Renal cortex interstitium (tissue), 11 donors: Measurements from ENCODE around the gene KCNAB2. TPM values are rescaled to one million over a fixed set of nuclear protein-coding genes. Genes with fewer than 3 reads are reported as not detected.
A peak's percentile ranks its signal among the peaks of the same experiment; 100 is the strongest.

Experiments
- DNase-seq, 11 donors: peaks; one replicate each; pipeline ENCODE4 v3.0.0-alpha.2; 2013; ENCODE audit warnings: low read depth in 9 of 11, low spot score in 4 of 11; ENCODE audit errors: extremely low read depth in 1 of 11
- polyA plus RNA-seq, 3 donors: library from polyadenylated mRNA; unstranded; fragments of 120-200 nt; gene quantifications; one replicate each; pipeline ENCODE4 v1.2.1, GENCODE V29; 2013; ENCODE audit not compliant: insufficient read length in 3 of 3

Gene KCNAB2
- polyA plus RNA-seq, 3 donors = 2.8 to 5.9 (median 4.9) TPM

DNA sequence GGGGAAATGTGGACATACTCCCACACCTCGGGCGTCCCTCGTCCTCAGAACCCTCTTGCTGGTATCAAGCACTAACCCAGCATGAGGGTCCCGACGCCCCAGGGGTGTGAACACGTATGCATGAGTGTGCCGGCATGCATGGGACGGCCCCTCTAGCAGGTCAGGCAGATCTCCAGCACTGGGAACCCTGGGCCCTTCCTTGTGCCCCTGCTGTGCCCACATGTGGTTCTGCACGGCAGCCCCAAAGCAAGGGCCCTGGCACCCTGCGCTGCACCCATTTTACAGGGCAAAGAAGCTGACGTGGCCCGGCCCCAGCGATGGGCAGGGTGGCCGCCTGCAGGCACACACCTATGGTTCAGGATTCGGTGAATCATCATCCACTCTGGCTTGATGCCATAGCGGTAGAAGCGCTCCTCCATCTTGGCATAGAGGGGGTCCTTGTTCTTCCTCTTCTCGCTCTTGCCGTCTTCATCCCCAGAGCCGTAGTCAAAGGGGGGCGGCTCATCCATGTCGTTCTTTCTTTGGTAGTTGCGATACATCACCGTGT, 100.2 kb downstream of the KCNAB2 start:
- no peak for DNase-seq

DNA sequence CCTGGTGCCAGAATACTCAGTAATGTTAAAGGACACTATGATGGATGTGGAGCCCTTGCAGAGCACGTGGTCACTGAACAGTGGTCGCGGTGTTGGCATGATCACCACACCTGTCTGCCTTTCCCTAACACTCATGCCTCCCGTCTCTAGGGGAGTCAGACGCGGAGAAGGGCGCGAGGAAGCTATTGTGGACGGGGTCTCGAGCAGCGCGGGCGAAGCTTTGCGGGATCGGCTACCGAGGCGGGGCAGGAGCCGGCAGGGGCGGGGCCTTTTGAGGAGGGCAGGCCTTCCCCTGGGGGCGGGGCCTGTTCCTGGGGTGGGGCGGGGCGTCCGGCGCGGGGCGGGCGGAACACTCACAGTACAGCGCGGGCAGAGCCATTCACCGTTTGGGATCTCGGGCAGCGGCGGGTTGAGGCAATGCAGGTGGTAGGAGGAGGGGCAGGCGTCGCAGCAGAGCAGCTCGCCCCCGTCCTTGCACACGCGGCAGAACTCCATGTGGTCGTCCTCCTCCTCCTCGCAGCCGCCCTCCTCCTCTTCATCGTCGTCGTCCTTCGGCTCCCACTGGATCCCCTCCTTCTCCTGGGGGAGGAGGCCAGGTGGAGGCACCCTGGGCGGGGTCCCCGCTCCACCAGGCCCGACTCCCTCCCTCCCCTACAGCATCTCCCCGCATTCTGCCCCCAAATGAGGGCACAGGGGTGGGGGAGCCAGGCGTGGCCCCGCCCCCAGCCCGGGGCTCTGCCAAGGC, 103.0 kb downstream of the KCNAB2 start:
- peak in 2 of 11 donors; percentile 23 to 35 for DNase-seq

DNA sequence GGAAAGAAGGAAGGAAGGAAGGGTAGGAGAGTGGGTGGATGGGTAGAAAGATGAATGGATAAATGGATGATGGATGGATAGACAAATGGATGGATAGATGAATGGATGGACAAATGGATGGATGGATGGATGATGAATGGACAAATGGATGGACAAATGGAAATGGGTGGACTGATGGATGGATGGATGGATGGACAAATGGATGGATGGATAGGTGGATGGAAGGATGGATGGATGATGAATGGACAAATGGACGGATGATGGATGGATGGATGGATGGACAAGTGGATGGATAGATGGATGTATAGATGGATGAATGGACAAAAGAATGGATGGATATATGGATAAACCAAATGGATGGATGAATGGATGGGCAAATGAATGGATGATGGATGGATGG, 103.9 kb downstream of the KCNAB2 start:
- no peak for DNase-seq

DNA sequence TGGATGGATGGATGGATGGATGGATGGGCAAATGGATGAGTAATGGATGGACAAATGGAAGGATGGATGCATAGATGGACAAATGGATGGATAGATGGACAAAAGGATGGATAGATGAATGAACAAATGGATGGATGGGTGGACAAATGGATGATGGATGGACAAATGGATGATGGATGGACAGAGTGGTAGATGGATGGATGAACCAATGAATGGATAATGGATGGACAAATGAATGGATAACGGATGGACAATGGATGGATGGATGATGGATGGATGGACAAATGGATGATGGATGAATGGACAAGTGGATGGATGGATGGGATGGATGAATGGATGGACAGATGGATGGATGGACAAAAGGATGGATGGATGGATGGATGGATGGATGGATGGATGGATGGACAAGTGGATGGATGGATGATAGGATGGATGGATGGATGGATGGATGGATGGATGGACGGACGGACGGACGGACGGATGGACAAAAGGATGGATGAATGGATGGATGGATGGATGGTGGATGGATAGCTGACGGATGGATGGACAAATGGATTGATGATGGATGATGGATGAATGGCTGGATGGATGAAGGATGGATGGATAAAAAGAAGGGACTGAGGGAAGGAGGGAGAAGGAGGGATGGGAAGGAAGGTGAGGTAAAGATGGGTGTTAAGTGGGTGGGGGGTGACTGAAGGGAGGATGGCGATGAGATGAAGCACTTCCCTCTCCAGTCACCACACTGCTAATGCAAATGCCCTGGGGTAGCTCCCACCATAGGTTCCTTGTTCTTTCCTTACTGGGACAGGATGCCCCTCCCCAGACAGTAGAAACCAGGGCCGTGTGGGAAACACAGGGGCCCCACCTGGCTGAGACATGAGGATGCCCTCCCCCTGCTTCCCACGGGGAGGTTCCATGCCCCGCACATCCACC, 104.6 kb downstream of the KCNAB2 start:
- DNase-seq = no peak

Other genes with a start within 250 kb of the KCNAB2 start
- gene NPHP4, start 53.5 kb upstream of the KCNAB2 start, polyA plus RNA-seq = 10 to 100 TPM in 2 of 3 donors, 1 to 10 TPM in 1; 9.1 to 16.6 (median 13.0) TPM
- under 1 TPM; 0.22 to 0.54 (median 0.37) TPM for gene CHD5, start 134.4 kb downstream of the KCNAB2 start, polyA plus RNA-seq
- gene RPL22, start 153.7 kb downstream of the KCNAB2 start, polyA plus RNA-seq = 100 to 1,000 TPM; 559 to 669 (median 607) TPM
- 10 to 100 TPM; 20.0 to 52.0 (median 25.4) TPM for gene RNF207, start 160.2 kb downstream of the KCNAB2 start, polyA plus RNA-seq
- gene ICMT, start 190.1 kb downstream of the KCNAB2 start, polyA plus RNA-seq = 10 to 100 TPM; 52.9 to 62.4 (median 59.3) TPM
- not detected for gene HES3, start 198.3 kb downstream of the KCNAB2 start, polyA plus RNA-seq
- 1 to 10 TPM; 4.7 to 8.7 (median 6.9) TPM for gene GPR153, start 215.2 kb downstream of the KCNAB2 start, polyA plus RNA-seq